SKM-1 (cell line): Measurements from ENCODE around the gene MAPKAPK3.
"Not testable (repeated sequence)": the region's sequence is repeated elsewhere in the genome, so short reads cannot be mapped to it uniquely, and the experiment has no call there.

ENCODE experiments used
- DNase-seq: peaks from one replicate; lab custom pipeline; 2025; ENCODE audit not compliant: unreplicated experiment; lab: John Stamatoyannopoulos, UW

The MAPKAPK3 gene

DNA sequence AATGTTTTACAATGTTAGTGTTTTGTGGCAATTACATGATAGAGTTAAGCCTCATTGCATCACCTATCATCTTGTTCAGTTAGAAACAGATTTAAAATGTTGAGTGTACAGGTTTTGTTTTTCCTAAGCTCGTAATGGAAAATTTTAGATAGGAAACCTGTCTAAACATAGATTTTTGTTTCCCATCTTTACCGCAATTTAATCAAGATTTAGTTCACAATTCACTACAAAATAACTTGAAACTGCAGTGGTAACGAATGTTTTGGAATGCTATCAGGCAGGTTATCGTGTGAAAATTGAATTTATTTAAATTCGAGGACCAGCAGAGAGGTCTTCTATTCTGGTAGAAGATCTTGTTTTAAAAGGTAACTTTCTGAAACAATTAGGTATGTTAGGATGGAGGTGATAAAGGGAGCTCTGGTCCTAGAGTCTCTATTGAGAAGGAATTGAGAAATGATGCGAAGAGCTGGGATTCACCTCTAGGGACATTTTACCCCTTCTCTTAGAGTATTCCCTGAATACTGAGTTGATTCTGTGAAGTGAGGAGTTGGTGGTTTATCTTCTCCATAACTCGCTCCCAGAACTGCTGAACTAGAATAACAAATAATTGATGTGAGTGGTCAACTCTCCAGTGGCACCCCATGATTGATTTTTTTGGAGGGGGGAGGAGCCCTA is 59.2 kb downstream of the MAPKAPK3 start:
- no peak for DNase-seq

GRCh38 chr3:50687127-50687751 is 70.3 kb downstream of the MAPKAPK3 start:
- DNase-seq = no peak

- no peak for DNase-seq
Observed at GRCh38 chr3:50687916-50688315, 71.0 kb downstream of the MAPKAPK3 start.

DNA sequence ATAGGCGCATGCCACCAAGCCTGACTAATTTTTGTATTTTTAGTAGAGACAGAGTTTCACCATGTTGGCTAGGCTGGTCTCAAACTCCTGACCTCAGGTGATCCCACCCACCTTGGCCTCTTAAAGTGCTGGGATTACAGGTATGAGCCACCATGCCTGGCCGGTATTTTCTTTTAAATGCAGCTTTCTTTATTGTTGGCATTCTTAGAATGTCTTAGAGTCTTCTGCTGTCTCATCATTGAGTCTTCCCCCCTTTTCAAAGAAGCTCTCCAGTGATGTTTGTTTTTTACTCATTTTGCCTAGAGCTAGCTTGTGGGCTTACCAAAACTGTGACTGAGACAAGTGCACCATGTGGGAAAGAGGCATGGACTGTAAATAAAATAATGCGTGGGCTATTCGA is 71.7 kb downstream of the MAPKAPK3 start:
- DNase-seq = not testable (repeated sequence)

DNA sequence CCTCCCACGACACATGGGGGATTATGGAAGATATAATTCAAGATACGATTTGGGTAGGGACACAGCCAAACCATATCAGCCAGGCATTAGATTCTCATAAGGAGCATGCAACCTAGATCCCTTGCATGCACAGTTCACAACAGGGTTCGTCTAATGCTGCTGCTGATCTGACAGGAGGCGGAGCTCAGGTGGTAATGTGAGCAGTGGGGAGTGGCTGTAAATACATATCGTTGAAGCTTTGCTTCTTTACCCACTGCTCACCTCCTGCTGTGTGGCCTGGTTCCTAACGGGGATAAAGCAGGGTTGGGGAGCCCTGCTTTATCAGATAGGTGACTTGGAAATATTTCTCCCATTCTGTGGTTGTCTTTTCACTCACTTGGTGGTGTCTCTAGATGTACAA is 72.6 kb downstream of the MAPKAPK3 start:
- no peak for DNase-seq

DNA sequence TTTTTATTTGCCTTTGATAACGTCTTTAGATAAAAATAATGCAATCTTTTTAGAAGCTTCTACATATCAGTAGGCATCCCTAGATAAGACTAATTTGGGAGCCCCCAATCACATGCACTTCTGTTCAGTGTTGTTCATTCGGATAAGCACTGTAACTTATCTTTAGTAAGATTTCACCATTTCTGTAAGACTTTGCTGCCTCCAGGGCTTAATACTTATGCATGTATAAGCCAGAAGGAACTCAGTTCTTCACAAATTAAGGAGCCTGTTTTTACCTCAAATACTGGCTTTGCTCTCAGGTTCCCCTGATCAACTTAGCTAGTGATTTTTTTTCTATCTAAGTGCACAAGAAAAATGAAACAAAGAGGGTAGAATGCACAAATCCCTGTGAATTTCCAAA is 78.1 kb downstream of the MAPKAPK3 start:
- DNase-seq = no peak

DNA sequence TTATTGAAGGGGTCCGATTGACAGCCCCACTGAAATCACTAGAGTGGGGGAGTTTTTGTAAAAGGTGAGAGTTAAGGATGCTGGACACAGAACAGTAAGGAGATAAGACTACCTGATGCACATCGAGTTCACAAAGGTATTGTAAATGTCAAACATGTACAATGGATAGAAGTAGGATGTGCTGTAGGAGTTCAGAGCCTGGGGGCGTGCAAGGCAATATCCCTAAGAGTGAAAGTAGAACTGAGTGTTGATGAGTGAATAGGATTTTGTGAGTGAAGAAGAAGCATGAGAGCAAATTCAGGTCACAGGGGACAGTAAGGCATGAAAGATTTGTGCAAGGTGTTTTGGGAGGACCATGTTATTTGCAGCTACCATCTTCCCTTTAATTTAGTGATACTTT is 79.3 kb downstream of the MAPKAPK3 start:
- no peak for DNase-seq

DNA sequence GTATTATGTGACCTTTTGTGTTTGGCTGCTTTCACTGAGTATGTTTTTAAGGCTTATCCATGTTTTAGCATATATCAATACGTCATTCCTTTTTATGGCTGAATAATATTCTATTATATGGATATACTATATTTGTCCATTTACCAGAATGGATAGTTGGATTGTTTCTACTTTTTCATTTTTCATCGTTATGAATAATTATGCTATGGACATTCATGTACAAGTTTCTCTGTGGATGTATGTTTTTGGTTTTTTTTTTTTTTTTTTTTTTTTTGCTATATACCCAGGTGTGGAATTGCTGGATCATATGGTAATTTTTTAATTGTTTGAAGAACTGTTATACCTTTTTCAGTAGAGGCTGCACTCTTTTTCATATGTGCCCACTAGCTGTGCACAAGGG is 81.3 kb downstream of the MAPKAPK3 start:
- no peak for DNase-seq
